Smooth muscle cell (in vitro differentiated cells): Measurements from ENCODE around the gene CACNA1C. TPM values are rescaled to one million over a fixed set of nuclear protein-coding genes. Genes with fewer than 3 reads are reported as not detected.

Source experiments
- DNase-seq: peaks from one replicate; lab custom pipeline; 2025; ENCODE audit not compliant: unreplicated experiment; lab: John Stamatoyannopoulos, UW
- H2AFZ ChIP-seq: fragments of 200-600 bp; sonication (generic); 2 replicates; pipeline ENCODE4 v1.6.0; 2016; ENCODE audit warnings: antibody characterized with exemption, low read depth, mild to moderate bottlenecking
- H3F3A ChIP-seq: fragments of 200-600 bp; sonication (generic); 2 replicates; pipeline ENCODE4 v1.6.0; 2017; ENCODE audit warnings: antibody characterized with exemption, low read depth
- H3K27ac ChIP-seq: fragments of 200-600 bp; sonication (generic); 2 replicates; pipeline ENCODE4 v1.5.1; 2016; ENCODE audit warnings: low read depth, mild to moderate bottlenecking
- H3K27me3 ChIP-seq: fragments of 200-600 bp; sonication (generic); 2 replicates; pipeline ENCODE4 v1.6.1; 2016; ENCODE audit warnings: low read depth, mild to moderate bottlenecking
- H3K36me3 ChIP-seq: fragments of 200-600 bp; sonication (generic); 2 replicates; pipeline ENCODE4 v1.5.1; 2016; ENCODE audit warnings: low read depth
- H3K4me1 ChIP-seq: fragments of 200-600 bp; sonication (generic); 2 replicates; pipeline ENCODE4 v1.5.1; 2016; ENCODE audit warnings: low read depth
- H3K4me2 ChIP-seq: fragments of 200-600 bp; sonication (generic); 2 replicates; pipeline ENCODE4 v1.6.0; 2016; ENCODE audit warnings: mild to moderate bottlenecking
- H3K4me3 ChIP-seq: fragments of 200-600 bp; sonication (generic); 2 replicates; pipeline ENCODE4 v1.5.1; 2016; ENCODE audit warnings: mild to moderate bottlenecking
- H3K79me2 ChIP-seq: fragments of 200-600 bp; sonication (generic); 2 replicates; pipeline ENCODE4 v1.6.0; 2016; ENCODE audit warnings: low read depth, mild to moderate bottlenecking
- H3K9ac ChIP-seq: fragments of 200-600 bp; sonication (generic); 2 replicates; pipeline ENCODE4 v1.6.0; 2016; ENCODE audit warnings: low read depth
- H3K9me3 ChIP-seq: fragments of 200-600 bp; sonication (generic); replicated peaks from 2 replicates; pipeline ENCODE4 v1.5.1; 2016; ENCODE audit warnings: low read depth
- H4K20me1 ChIP-seq: fragments of 200-600 bp; sonication (generic); 2 replicates; pipeline ENCODE4 v1.6.0; 2016; ENCODE audit warnings: low read depth
- WGBS: methylation state at CpG from one replicate; pipeline ENCODE4 v1.1.7; 2016; ENCODE audit warnings: low lambda C conversion rate; 5-methylcytosine and 5-hydroxymethylcytosine counted together
- polyA plus RNA-seq: library from polyadenylated mRNA; unstranded; fragments of >200 nt; fragmentation: Nextera tagmentation; extraction: Ambion mirVana; gene quantifications from 2 replicates; pipeline ENCODE4 v1.2.1, GENCODE V29; 2016
- total RNA-seq: library from RNA; depleted of rRNA; stranded (reverse); fragments of >200 nt; gene quantifications from 2 replicates; pipeline ENCODE4 v1.2.3, GENCODE V29; 2014
- TF ChIP-seq, protein P1 (sequence below): fragments of 200-600 bp; sonication (generic); IDR thresholded peaks from 2 replicates; pipeline ENCODE4 v1.5.1; 2017; ENCODE audit warnings: borderline replicate concordance, mild to moderate bottlenecking, antibody characterized with exemption; ENCODE audit not compliant: insufficient read depth, poor library complexity, severe bottlenecking

CACNA1C gene
- total and polyA plus RNA-seq, 2 experiments from 2014 or later, result 1.6 to 4.5 TPM

DNA sequence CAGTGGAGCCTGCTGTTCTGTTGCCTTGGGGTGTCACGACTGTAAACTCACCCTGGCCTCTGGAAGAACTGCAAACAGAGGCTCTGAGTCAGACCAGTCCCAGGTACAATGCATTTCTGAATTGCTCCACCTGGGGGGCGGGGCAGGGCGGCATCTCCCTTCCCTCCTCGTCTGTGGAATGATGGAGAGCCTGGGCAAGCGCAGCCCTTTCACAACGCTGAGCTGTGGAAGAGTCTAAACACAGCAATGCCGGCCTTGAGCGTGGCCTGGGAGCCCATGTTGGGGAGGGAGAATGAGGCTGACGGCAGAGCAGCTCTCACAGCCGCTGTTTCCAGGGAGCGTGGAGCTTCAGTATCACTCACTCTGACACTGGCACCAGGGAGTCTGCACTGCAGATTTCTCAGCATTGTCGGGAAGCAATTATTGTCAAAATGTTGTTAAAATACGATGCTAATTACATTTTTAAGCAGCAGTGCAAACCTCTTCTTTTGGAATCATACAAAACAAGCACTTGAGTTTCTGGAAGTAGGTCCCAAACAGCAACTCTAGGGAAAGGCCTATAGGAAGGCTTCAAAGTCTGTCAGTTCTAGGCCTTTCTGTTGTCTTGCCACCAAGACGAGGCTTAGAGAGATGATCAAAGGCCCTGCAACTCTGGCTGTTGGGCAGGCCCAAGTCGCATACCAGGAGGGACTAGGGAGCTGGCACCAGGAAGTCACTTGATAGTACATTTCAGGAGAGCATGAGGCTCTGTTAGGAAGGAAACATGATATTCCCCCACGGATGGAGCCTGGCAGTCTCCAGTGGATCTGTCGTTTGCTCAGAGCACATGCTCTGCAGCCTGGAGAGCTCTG is 498.0 kb downstream of the CACNA1C start:
- H3K27ac ChIP-seq, result no peak overlapping the region
- no peaks in the 10 kb centered on the region for H3F3A ChIP-seq
- no peak overlapping the region for H2AFZ ChIP-seq
- no peaks in the 10 kb centered on the region for H3K27me3 ChIP-seq
- H3K36me3 ChIP-seq, result no peaks in the 10 kb centered on the region
- H4K20me1 ChIP-seq, result no peaks in the 10 kb centered on the region
- no peaks in the 10 kb centered on the region for H3K9me3 ChIP-seq
- 73% methylated on average over 17 of the region's 17 CpGs for WGBS
- H3K79me2 ChIP-seq, result no peaks in the 10 kb centered on the region
- TF ChIP-seq, protein P1, sequence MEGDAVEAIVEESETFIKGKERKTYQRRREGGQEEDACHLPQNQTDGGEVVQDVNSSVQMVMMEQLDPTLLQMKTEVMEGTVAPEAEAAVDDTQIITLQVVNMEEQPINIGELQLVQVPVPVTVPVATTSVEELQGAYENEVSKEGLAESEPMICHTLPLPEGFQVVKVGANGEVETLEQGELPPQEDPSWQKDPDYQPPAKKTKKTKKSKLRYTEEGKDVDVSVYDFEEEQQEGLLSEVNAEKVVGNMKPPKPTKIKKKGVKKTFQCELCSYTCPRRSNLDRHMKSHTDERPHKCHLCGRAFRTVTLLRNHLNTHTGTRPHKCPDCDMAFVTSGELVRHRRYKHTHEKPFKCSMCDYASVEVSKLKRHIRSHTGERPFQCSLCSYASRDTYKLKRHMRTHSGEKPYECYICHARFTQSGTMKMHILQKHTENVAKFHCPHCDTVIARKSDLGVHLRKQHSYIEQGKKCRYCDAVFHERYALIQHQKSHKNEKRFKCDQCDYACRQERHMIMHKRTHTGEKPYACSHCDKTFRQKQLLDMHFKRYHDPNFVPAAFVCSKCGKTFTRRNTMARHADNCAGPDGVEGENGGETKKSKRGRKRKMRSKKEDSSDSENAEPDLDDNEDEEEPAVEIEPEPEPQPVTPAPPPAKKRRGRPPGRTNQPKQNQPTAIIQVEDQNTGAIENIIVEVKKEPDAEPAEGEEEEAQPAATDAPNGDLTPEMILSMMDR, result no peak
- H3K4me3 ChIP-seq, result no peak overlapping the region
- H3K9ac ChIP-seq, result no peak overlapping the region
- H3K4me1 ChIP-seq, result no peaks in the 10 kb centered on the region
- no peak overlapping the region for H3K4me2 ChIP-seq
- DNase-seq, result no peak

DNA sequence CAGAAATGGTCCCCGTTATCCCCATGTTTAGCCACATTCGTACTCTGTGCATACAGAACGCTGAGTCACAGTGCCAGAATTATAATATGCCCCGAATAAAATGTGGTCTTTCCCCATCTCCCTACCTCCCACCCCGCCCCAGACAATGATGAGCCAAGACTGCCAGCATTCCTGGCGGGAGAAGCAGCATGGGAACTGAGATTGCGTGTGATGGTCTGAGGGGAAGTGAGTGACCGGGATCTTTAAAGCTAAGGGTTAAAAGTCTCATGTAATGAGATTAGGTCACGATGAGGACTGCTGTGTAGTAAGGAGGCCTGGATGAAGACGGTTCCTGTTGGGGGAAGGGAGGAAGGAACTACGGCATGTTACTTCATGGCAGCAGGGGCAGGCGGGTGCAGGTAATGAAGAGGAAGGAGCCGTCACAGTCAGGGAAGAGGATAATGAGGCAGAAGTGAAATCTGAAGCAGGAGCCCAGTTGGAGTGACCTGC is 498.7 kb downstream of the CACNA1C start:
- WGBS, result 82% methylated on average over 13 of the region's 13 CpGs
- no peaks in the 10 kb centered on the region for H3K36me3 ChIP-seq
- H3K27ac ChIP-seq, result no peak overlapping the region
- H3K9me3 ChIP-seq, result no peaks in the 10 kb centered on the region
- H3F3A ChIP-seq, result no peaks in the 10 kb centered on the region
- no peak overlapping the region for H2AFZ ChIP-seq
- no peaks in the 10 kb centered on the region for H3K4me1 ChIP-seq
- no peak overlapping the region for H3K4me2 ChIP-seq
- H4K20me1 ChIP-seq, result no peaks in the 10 kb centered on the region
- TF ChIP-seq, protein P1, result no peak
- no peak overlapping the region for H3K4me3 ChIP-seq
- no peak overlapping the region for H3K9ac ChIP-seq
- no peaks in the 10 kb centered on the region for H3K27me3 ChIP-seq
- H3K79me2 ChIP-seq, result no peaks in the 10 kb centered on the region
- DNase-seq, result no peak

DNA sequence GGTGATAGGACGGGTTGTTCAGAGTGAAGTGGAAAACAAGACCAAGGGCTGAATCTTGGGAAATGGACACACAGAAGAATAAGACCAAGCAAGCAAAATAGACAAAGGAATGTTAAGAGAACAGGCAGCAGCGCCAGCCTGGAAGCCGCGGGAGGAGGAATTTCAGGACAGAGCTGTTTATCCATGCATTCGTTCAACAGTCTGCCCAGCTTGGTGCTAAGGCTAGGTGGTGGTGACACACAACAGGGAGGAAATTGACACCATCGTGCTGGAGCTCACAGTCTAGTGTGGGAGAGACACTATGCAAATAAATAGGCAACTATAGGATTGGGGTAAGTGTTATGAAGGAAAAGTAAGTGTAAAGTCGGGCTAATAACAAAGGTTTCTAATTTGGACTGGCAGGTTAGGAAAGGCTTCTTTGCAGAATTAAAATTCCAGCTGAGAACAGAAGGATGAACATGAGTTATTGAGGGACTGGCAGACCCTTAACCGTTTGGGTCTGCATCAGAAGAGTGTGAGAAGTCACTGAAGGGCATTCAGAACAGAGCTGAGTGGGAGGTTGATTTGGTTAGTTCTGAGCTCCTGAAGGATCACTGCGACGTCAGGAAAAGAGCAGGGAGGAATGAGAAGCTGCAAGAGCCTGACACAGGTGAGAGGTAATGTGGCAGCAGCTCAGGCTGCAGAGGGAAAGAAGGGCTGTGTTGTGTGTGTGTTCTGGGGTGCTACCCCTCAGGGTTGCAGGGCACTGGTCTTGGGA is 499.4 kb downstream of the CACNA1C start:
- Histone ChIP-seq H3K27me3 (no peaks in the 10 kb centered on the region), H3K4me3 (no peak overlapping the region), H3K4me1 (no peaks in the 10 kb centered on the region), H3K9ac (no peak overlapping the region), H3K27ac (no peak overlapping the region), H3K9me3 (no peaks in the 10 kb centered on the region), H2AFZ (no peak overlapping the region), H3F3A (no peaks in the 10 kb centered on the region), H3K79me2 (no peaks in the 10 kb centered on the region), H3K4me2 (no peak overlapping the region), H3K36me3 (no peaks in the 10 kb centered on the region), H4K20me1 (no peaks in the 10 kb centered on the region)
- WGBS, result 82% methylated on average over 10 of the region's 10 CpGs
- TF ChIP-seq, protein P1, result no peak
- DNase-seq, result no peak
